Hypothalamus (tissue), 51 donors: Measurements from ENCODE around the gene PAX8.

Experiments
- DNase-seq, 51 donors: peaks; one replicate each; lab custom pipeline; 2025; lab: John Stamatoyannopoulos, UW

The PAX8 gene

GRCh38 chr2:113209011-113209645 is 69.6 kb downstream of the PAX8 start:
- DNase-seq = no peak

GRCh38 chr2:113208396-113208795 is 70.3 kb downstream of the PAX8 start:
- no peak for DNase-seq

- DNase-seq = no peak
These were observed 71.7 kb downstream of the PAX8 start for GRCh38 chr2:113207021-113207420.

GRCh38 chr2:113206251-113206650 is 72.5 kb downstream of the PAX8 start:
- no peak for DNase-seq

GRCh38 chr2:113203901-113204519 is 74.7 kb downstream of the PAX8 start:
- DNase-seq = peak in 42 of 51 donors; percentile 10 to 71 (median 50)

- DNase-seq = no peak
These were observed 75.5 kb downstream of the PAX8 start for GRCh38 chr2:113203217-113203530.

- peak in 12 of 51 donors; percentile 11 to 46 (median 22) for DNase-seq
These were observed 76.2 kb downstream of the PAX8 start for GRCh38 chr2:113202305-113203216.

- no peak for DNase-seq
These were observed 77.0 kb downstream of the PAX8 start for GRCh38 chr2:113201496-113202304.

- no peak for DNase-seq
These were observed 77.8 kb downstream of the PAX8 start for GRCh38 chr2:113200736-113201490.

GRCh38 chr2:113200236-113200635 is 78.5 kb downstream of the PAX8 start:
- DNase-seq = no peak

GRCh38 chr2:113198790-113199612 is 79.7 kb downstream of the PAX8 start:
- DNase-seq = peak in 48 of 51 donors; percentile 16 to 88 (median 58)

- DNase-seq = peak in 3 of 51 donors; percentile 7 to 47 (median 20)
These were observed 80.5 kb downstream of the PAX8 start for GRCh38 chr2:113198048-113198789.

GRCh38 chr2:113197347-113198047 is 81.2 kb downstream of the PAX8 start:
- peak in 1 of 51 donors; percentile 19 for DNase-seq

- DNase-seq = no peak
These were observed 81.9 kb downstream of the PAX8 start for GRCh38 chr2:113196839-113197238.

GRCh38 chr2:113195923-113196501 is 82.7 kb downstream of the PAX8 start:
- DNase-seq = peak in 1 of 51 donors; percentile 19

- no peak for DNase-seq
These were observed 86.1 kb downstream of the PAX8 start for GRCh38 chr2:113192459-113193100.

- DNase-seq = no peak
These were observed 87.8 kb downstream of the PAX8 start for GRCh38 chr2:113190871-113191270.
